Loucy (cell line): ENCODE results near the gene TFAP2C.

Experiments
- H2AFZ ChIP-seq: fragments of 200-600 bp; sonication (generic); 2 replicates; pipeline ENCODE4 v1.6.0; 2016; ENCODE audit warnings: antibody characterized with exemption, mild to moderate bottlenecking, low read length, moderate library complexity
- H3F3A ChIP-seq: fragments of 200-600 bp; 2 replicates; pipeline ENCODE4 v1.6.0; 2016; ENCODE audit warnings: antibody characterized with exemption, low read depth, mild to moderate bottlenecking
- H3K27me3 ChIP-seq: fragments of 200-600 bp; sonication (generic); 2 replicates; pipeline ENCODE4 v1.6.1; 2014; ENCODE audit warnings: low read length, mild to moderate bottlenecking; ENCODE audit not compliant: insufficient read depth, poor library complexity, severe bottlenecking
- H3K36me3 ChIP-seq: fragments of 200-600 bp; sonication (generic); 2 replicates; pipeline ENCODE4 v1.6.1; 2016; ENCODE audit warnings: low read length; ENCODE audit not compliant: insufficient read depth
- H3K4me1 ChIP-seq: fragments of 200-600 bp; sonication (generic); 2 replicates; pipeline ENCODE4 v1.5.1; 2014; ENCODE audit warnings: low read length, mild to moderate bottlenecking; ENCODE audit not compliant: insufficient read depth, poor library complexity, severe bottlenecking
- H3K4me2 ChIP-seq: fragments of 200-600 bp; sonication (generic); 2 replicates; pipeline ENCODE4 v1.6.0; 2014; ENCODE audit warnings: antibody characterized with exemption, low read length, low read depth, mild to moderate bottlenecking; ENCODE audit not compliant: poor library complexity, severe bottlenecking
- H3K4me3 ChIP-seq: fragments of 200-600 bp; sonication (generic); 2 replicates; pipeline ENCODE4 v1.5.1; 2014; ENCODE audit warnings: low read length, mild to moderate bottlenecking, mixed read lengths; ENCODE audit not compliant: poor library complexity, severe bottlenecking
- H3K79me2 ChIP-seq: fragments of 200-600 bp; sonication (generic); 2 replicates; pipeline ENCODE4 v1.6.1; 2014; ENCODE audit warnings: low read length; ENCODE audit not compliant: insufficient read depth
- H3K9ac ChIP-seq: fragments of 200-600 bp; sonication (generic); 2 replicates; pipeline ENCODE4 v1.6.0; 2014; ENCODE audit warnings: mild to moderate bottlenecking, low read depth, low read length, moderate library complexity; ENCODE audit not compliant: poor library complexity, severe bottlenecking
- H3K9me2 ChIP-seq: fragments of 200-600 bp; sonication (generic); replicated peaks from 2 replicates; pipeline ENCODE4 v1.6.1; 2016; ENCODE audit warnings: low read depth, low read length, mixed read lengths
- H3K9me3 ChIP-seq: fragments of 200-600 bp; sonication (generic); 2 replicates; pipeline ENCODE4 v1.6.1; 2014; ENCODE audit warnings: mild to moderate bottlenecking, antibody characterized with exemption, low read length, low read depth; ENCODE audit not compliant: insufficient read depth
- H4K20me1 ChIP-seq: fragments of 200-600 bp; sonication (generic); 2 replicates; pipeline ENCODE4 v1.6.0; 2014; ENCODE audit warnings: antibody characterized with exemption, low read length, mild to moderate bottlenecking; ENCODE audit not compliant: insufficient read depth, poor library complexity, severe bottlenecking
- EZH2phosphoT487 ChIP-seq: fragments of 200-600 bp; IDR thresholded peaks from 2 replicates; pipeline ENCODE4 v1.6.1; 2018; ENCODE audit warnings: antibody characterized with exemption, mild to moderate bottlenecking, moderate library complexity, borderline replicate concordance
- TF ChIP-seq, protein P1 (sequence below): fragments of 200-600 bp; sonication (generic); conservative IDR thresholded peaks from 2 replicates; pipeline ENCODE4 v1.5.1; 2014; ENCODE audit warnings: mild to moderate bottlenecking, antibody characterized with exemption, low read length

TFAP2C gene

DNA sequence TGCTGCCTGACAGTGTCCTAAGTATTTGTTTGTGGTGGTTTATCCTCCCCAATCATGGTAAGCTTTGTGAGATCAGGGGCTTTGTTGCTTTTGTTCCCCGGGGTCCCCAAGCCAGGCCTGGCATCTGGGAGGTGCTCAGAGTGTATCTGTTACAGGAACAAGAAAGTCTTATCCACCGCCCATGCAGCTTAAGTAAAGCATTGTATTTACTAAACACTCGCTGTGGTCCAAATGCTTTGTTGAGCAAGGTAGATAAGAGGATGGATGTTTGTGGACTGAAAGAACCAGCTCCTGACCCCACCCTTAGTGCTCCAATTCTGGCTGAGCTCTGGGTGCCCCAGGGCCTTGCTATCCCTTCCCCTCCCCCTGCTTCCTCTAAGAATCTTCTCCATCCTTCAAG, 19.8 kb upstream of the TFAP2C start:
- Histone ChIP-seq H3K9ac (no peak overlapping the region), H3K9me3 (no peaks in the 10 kb centered on the region; the same call in 1 of the 2 replicates), H3K4me1 (no peaks in the 10 kb centered on the region), H4K20me1 (no peaks in the 10 kb centered on the region), H2AFZ (no peak overlapping the region), H3K4me3 (no peak overlapping the region), H3F3A (no peaks in the 10 kb centered on the region), H3K9me2 (no peaks in the 10 kb centered on the region), H3K27me3 (no peaks in the 10 kb centered on the region), H3K36me3 (no peaks in the 10 kb centered on the region), H3K79me2 (no peaks in the 10 kb centered on the region), H3K4me2 (no peak overlapping the region)
- no peak for TF ChIP-seq EZH2phosphoT487
- TF ChIP-seq, protein P1, sequence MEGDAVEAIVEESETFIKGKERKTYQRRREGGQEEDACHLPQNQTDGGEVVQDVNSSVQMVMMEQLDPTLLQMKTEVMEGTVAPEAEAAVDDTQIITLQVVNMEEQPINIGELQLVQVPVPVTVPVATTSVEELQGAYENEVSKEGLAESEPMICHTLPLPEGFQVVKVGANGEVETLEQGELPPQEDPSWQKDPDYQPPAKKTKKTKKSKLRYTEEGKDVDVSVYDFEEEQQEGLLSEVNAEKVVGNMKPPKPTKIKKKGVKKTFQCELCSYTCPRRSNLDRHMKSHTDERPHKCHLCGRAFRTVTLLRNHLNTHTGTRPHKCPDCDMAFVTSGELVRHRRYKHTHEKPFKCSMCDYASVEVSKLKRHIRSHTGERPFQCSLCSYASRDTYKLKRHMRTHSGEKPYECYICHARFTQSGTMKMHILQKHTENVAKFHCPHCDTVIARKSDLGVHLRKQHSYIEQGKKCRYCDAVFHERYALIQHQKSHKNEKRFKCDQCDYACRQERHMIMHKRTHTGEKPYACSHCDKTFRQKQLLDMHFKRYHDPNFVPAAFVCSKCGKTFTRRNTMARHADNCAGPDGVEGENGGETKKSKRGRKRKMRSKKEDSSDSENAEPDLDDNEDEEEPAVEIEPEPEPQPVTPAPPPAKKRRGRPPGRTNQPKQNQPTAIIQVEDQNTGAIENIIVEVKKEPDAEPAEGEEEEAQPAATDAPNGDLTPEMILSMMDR, result no peak

DNA sequence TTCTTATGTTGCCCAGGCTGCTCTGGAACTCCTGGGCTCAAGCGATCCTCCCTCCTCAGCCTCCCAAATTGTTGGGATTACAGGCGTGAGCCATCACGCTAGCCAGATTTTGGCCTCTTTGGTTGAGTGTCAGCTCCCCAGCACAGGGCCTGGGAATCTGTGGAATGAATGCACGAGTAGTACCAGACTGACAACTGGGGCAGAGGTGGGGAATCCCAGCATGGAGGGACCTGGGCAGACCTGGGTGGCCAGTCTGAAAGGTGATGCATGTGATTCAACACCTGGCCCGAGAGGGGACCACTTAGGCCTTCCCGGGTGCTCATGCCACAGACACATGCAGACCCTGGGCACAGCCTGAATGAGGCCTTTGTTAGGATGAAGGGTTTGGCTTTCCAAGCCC, 19.0 kb upstream of the TFAP2C start:
- H3K9ac ChIP-seq, result no peak overlapping the region
- TF ChIP-seq, protein P1, result no peak
- TF ChIP-seq EZH2phosphoT487, result no peak
- H3F3A ChIP-seq, result no peaks in the 10 kb centered on the region
- H3K9me3 ChIP-seq, result no peaks in the 10 kb centered on the region; the same call in 1 of the 2 replicates
- no peaks in the 10 kb centered on the region for H3K9me2 ChIP-seq
- no peaks in the 10 kb centered on the region for H4K20me1 ChIP-seq
- H3K27me3 ChIP-seq, result no peaks in the 10 kb centered on the region
- no peaks in the 10 kb centered on the region for H3K79me2 ChIP-seq
- H3K36me3 ChIP-seq, result no peaks in the 10 kb centered on the region
- no peak overlapping the region for H2AFZ ChIP-seq
- no peak overlapping the region for H3K4me2 ChIP-seq
- H3K4me3 ChIP-seq, result no peak overlapping the region
- H3K4me1 ChIP-seq, result no peaks in the 10 kb centered on the region

DNA sequence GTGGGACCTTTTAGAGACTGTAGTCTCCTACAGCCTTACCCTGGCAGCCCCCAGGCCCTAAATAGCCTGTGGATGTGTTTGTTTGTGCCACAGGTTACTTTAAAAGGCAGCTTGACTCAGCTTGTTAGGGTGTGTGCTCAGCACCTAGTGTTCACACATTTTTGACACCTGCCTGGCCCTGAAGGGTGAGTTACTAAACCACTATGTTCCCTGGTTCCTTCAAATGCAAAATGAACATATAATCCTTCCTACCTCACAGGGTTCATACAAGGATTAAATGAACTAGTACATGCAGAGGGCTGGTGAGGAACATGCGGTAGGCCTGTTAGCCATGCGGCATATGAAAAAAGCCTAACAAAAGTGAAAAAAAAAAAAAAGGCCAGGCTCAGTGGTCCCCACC, 14.9 kb upstream of the TFAP2C start:
- Histone ChIP-seq H4K20me1 (no peaks in the 10 kb centered on the region), H3K9me2 (no peaks in the 10 kb centered on the region), H3K36me3 (no peaks in the 10 kb centered on the region), H3K27me3 (no peaks in the 10 kb centered on the region), H3F3A (no peaks in the 10 kb centered on the region), H3K4me2 (no peak overlapping the region), H3K9ac (no peak overlapping the region), H3K79me2 (no peaks in the 10 kb centered on the region), H2AFZ (no peak overlapping the region), H3K9me3 (no peaks in the 10 kb centered on the region; the same call in 1 of the 2 replicates), H3K4me3 (no peak overlapping the region), H3K4me1 (no peaks in the 10 kb centered on the region)
- no peak for TF ChIP-seq EZH2phosphoT487
- TF ChIP-seq, protein P1, result no peak
